HCT116 (cell line): ENCODE measurements around the gene PF4V1. TPM values are rescaled to one million over a fixed set of nuclear protein-coding genes. Genes with fewer than 3 reads are reported as not detected.
A peak's percentile ranks its signal among the peaks of the same experiment; 100 is the strongest.

Source experiments
- ATAC-seq: fragments of 200-7000 bp; cut with Tn5 transposase; 2 replicates; pipeline ENCODE4 v1.9.1; 2020; ENCODE audit warnings: mild to moderate bottlenecking, moderate library complexity
- BruUV-seq: library from RNA; stranded (reverse); fragments of 400-500 nt; replicated peaks from 2 replicates; lab custom pipeline; 2021; lab: Mats Ljungman, UMichigan
- CTCF ChIA-PET: fragments of 300-600 bp; sonication (Branson Sonifier 250); formaldehyde crosslinking; loops from one replicate; lab custom pipeline; 2021; ENCODE audit warnings: antibody characterized with exemption; lab: Charles Lee
- POLR2A ChIA-PET: fragments of 300-600, 350-600 bp; sonication (Branson Sonifier 250); formaldehyde crosslinking; loops from one replicate; lab custom pipeline; 2021; ENCODE audit warnings: antibody characterized with exemption; lab: Charles Lee
- RAD21 ChIA-PET, 2 experiments: fragments of 300-600 bp; sonication (Branson Sonifier 250); formaldehyde crosslinking; loops; one replicate each; lab custom pipeline; 2023; ENCODE audit warnings: low total read pairs in 2 of 2; ENCODE audit not compliant: uncharacterized antibody in 2 of 2, unreplicated experiment in 2 of 2, low non-redundant PET in 1 of 2; lab: Charles Lee
- DNase-seq: peaks from one replicate; pipeline ENCODE4 v3.0.0-alpha.2; 2010; ENCODE audit warnings: low read depth, low spot score
- H2AFZ ChIP-seq: fragments of 200-600 bp; shearing (Covaris generic), sonication (generic); 2 replicates; pipeline ENCODE4 v1.6.1; 2017; ENCODE audit warnings: low read depth, mixed run types, mixed read lengths, antibody characterized with exemption, low read length; ENCODE audit not compliant: poor library complexity, severe bottlenecking
- H3K27ac ChIP-seq: 2 replicates; pipeline ENCODE4 v1.5.1; 2012; ENCODE audit warnings: low read depth, low read length
- H3K27me3 ChIP-seq: fragments of 200-600 bp; sonication (generic); 2 replicates; pipeline ENCODE4 v1.6.1; 2016; ENCODE audit warnings: mixed run types, low read length, mixed read lengths; ENCODE audit not compliant: insufficient read depth
- H3K36me3 ChIP-seq, 2 experiments: fragments of 200-500 bp in 1 of 2; fragments of 200-600 bp in 1 of 2; sonication (Bioruptor generic) in 1 of 2; sonication (generic) in 1 of 2; 2 replicates each; pipeline versions ENCODE4 v1.5.1 to v1.6.1; 2014 to 2016; ENCODE audit warnings: low read length in 2 of 2, inconsistent platforms in 1 of 2, mixed read lengths in 1 of 2, mixed run types in 1 of 2; ENCODE audit not compliant: insufficient read depth in 2 of 2, control insufficient read depth in 1 of 2
- H3K4me1 ChIP-seq, 2 experiments: fragments of 200-600 bp in 1 of 2; sonication (generic) in 1 of 2; 2 replicates each; pipeline versions ENCODE4 v1.5.1 to v1.6.1; 2012 to 2017; ENCODE audit warnings: low read length in 2 of 2, inconsistent platforms in 1 of 2, mild to moderate bottlenecking in 1 of 2, mixed read lengths in 1 of 2, mixed run types in 1 of 2, moderate library complexity in 1 of 2; ENCODE audit not compliant: insufficient read depth in 2 of 2, control insufficient read depth in 1 of 2
- H3K4me2 ChIP-seq: fragments of 200-600 bp; sonication (generic); 2 replicates; pipeline ENCODE4 v1.6.1; 2017; ENCODE audit warnings: mixed run types, low read length, mixed read lengths
- H3K4me3 ChIP-seq, 2 experiments: fragments of 200-600 bp in 1 of 2; sonication (generic) in 1 of 2; replicated peaks in 1 of 2; 2 replicates each; pipeline ENCODE4 v1.5.1; 2011 to 2016; ENCODE audit warnings: low read length in 2 of 2, control low read depth in 1 of 2, low read depth in 1 of 2, mild to moderate bottlenecking in 1 of 2, mixed read lengths in 1 of 2, mixed run types in 1 of 2
- H3K79me2 ChIP-seq: fragments of 200-600 bp; sonication (generic); 2 replicates; pipeline ENCODE4 v1.6.1; 2017; ENCODE audit warnings: mild to moderate bottlenecking, mixed run types, low read length, moderate library complexity, mixed read lengths; ENCODE audit not compliant: insufficient read depth
- H3K9ac ChIP-seq: fragments of 200-600 bp; sonication (generic); 2 replicates; pipeline ENCODE4 v1.6.1; 2016; ENCODE audit warnings: low read length, mixed read lengths
- H3K9me2 ChIP-seq: fragments of 200-600 bp; sonication (generic), shearing (Covaris generic); 2 replicates; pipeline ENCODE4 v1.6.1; 2017; ENCODE audit warnings: mixed run types, mild to moderate bottlenecking, moderate library complexity; ENCODE audit not compliant: insufficient read depth
- H3K9me3 ChIP-seq, 2 experiments: fragments of 200-500 bp in 1 of 2; fragments of 200-600 bp in 1 of 2; sonication (Bioruptor generic) in 1 of 2; sonication (generic) in 1 of 2; 2 replicates each; pipeline ENCODE4 v1.6.1; 2014 to 2017; ENCODE audit warnings: low read length in 2 of 2, mixed read lengths in 2 of 2, inconsistent platforms in 1 of 2, low read depth in 1 of 2, mild to moderate bottlenecking in 1 of 2, mixed run types in 1 of 2, moderate library complexity in 1 of 2; ENCODE audit not compliant: control insufficient read depth in 1 of 2, insufficient read depth in 1 of 2
- H4K20me1 ChIP-seq: fragments of 200-600 bp; sonication (generic), shearing (Covaris generic); 2 replicates; pipeline ENCODE4 v1.6.1; 2017; ENCODE audit warnings: mixed run types, mild to moderate bottlenecking, moderate library complexity; ENCODE audit not compliant: insufficient read depth
- JUND ChIP-seq: IDR thresholded peaks from 2 replicates; pipeline ENCODE4 v1.6.1; 2012
- POLR2A ChIP-seq: IDR thresholded peaks from 2 replicates; pipeline ENCODE4 v1.7.0; 2011; ENCODE audit warnings: borderline replicate concordance; ENCODE audit not compliant: insufficient read depth, insufficient read length; ENCODE audit errors: extremely low read depth
- RAD21 ChIP-seq: IDR thresholded peaks from 2 replicates; pipeline ENCODE4 v1.6.1; 2012; ENCODE audit warnings: low read depth, mild to moderate bottlenecking
- SP1 ChIP-seq: IDR thresholded peaks from 2 replicates; pipeline ENCODE4 v1.6.1; 2012; ENCODE audit warnings: low read depth
- ZNF274 ChIP-seq: fragments of 200-500 bp; sonication (Bioruptor generic); IDR thresholded peaks from 2 replicates; pipeline ENCODE4 v1.6.1; 2014; ENCODE audit warnings: mild to moderate bottlenecking, low read depth, low read length, inconsistent platforms
- intact Hi-C: fragments of 100-400 bp; cut with micrococcal nuclease; formaldehyde crosslinking; loops from 2 replicates; pipeline ENCODE4 v1.10.0; 2022
- total RNA-seq: library from RNA; stranded (reverse); gene quantifications from one replicate; pipeline ENCODE4 v1.2.1, GENCODE V29; 2021; ENCODE audit not compliant: unreplicated experiment
- TF ChIP-seq, protein P1 (sequence below), 3 experiments: fragments of 200-600 bp in 1 of 3; sonication (generic) in 1 of 3; IDR thresholded peaks in 2 of 3; conservative IDR thresholded peaks in 1 of 3; 2 replicates each; pipeline ENCODE4 v1.5.1; 2012 to 2017; ENCODE audit warnings: low read depth in 2 of 3, low read length in 2 of 3, antibody characterized with exemption in 1 of 3, borderline replicate concordance in 1 of 3, control low read depth in 1 of 3, mild to moderate bottlenecking in 1 of 3, mixed read lengths in 1 of 3, mixed run types in 1 of 3, moderate library complexity in 1 of 3; ENCODE audit not compliant: insufficient read depth in 1 of 3

The PF4V1 gene
- total RNA-seq, 1 experiment from 2014 or later, result not detected

DNA sequence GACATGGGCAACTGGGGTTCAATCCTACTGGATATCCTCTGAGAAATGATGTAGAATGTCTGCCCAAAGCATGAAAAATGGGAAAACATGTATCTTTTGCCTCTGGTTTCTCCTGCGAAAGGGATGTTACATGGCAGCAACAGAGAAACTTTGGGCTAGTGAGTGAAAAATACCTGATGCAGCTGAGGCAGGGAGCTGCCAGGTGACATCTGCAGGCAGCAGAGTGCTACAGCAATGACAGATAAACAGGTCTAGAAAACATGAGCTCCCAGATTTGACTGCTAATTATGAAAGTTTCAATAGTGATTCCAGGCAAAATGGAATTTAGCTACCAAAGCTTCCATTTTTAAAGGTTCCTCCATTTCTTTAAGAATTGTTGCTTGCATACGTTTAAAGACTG lies 11.3 kb downstream of the PF4V1 start:
- no peak overlapping the region for H3K4me3 ChIP-seq
- ATAC-seq (peak; percentile 37), DNase-seq (no peak)
- H3K9me3 ChIP-seq, result no peaks in the 10 kb centered on the region
- peaks cover 0 to 10% of the 10 kb centered on the region in 2 experiments; a peak in 2 of 4 replicates for H3K4me1 ChIP-seq
- no peaks in the 10 kb centered on the region for H3K9me2 ChIP-seq
- H3K4me2 ChIP-seq, result no peak overlapping the region
- H3K79me2 ChIP-seq, result no peaks in the 10 kb centered on the region
- no TSS peak for BruUV-seq
- ChIA-PET CTCF (interaction anchor here (0.6 to 1.6 kb wide), 21 partner anchors 9 to 524 kb away, joined by 3 to 19 read pairs (median 5); partner anchors contain the start of gene CXCL8), RAD21 (interaction anchor here (0.6 to 1.3 kb wide), 6 partner anchors 46 to 270 kb away, joined by 3 to 4 read pairs (median 3); no protein-coding TSS in a partner anchor), POLR2A (interaction anchor here (0.8 to 1.1 kb wide), 2 partner anchors 157 to 270 kb away, joined by 3 to 4 read pairs; no protein-coding TSS in a partner anchor)
- no peaks in the 10 kb centered on the region for H3K27me3 ChIP-seq
- no peak overlapping the region for H3K27ac ChIP-seq
- H3K9ac ChIP-seq, result no peak overlapping the region
- no peaks in the 10 kb centered on the region for H4K20me1 ChIP-seq
- TF ChIP-seq, protein P1, sequence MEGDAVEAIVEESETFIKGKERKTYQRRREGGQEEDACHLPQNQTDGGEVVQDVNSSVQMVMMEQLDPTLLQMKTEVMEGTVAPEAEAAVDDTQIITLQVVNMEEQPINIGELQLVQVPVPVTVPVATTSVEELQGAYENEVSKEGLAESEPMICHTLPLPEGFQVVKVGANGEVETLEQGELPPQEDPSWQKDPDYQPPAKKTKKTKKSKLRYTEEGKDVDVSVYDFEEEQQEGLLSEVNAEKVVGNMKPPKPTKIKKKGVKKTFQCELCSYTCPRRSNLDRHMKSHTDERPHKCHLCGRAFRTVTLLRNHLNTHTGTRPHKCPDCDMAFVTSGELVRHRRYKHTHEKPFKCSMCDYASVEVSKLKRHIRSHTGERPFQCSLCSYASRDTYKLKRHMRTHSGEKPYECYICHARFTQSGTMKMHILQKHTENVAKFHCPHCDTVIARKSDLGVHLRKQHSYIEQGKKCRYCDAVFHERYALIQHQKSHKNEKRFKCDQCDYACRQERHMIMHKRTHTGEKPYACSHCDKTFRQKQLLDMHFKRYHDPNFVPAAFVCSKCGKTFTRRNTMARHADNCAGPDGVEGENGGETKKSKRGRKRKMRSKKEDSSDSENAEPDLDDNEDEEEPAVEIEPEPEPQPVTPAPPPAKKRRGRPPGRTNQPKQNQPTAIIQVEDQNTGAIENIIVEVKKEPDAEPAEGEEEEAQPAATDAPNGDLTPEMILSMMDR (IDR thresholded peaks at IDR 0.05 in 2 of 3, conservative IDR thresholded peaks at IDR 0.05 in 1 of 3; ENCODE audit: borderline replicate concordance in 1 of 3, insufficient read depth in 1 of 3, low read depth in 2 of 3, low read length in 2 of 3), result peak; percentile 47 to 71 (median 70); a peak in 5 of 6 replicates
- peak; percentile 66 for TF ChIP-seq RAD21
- no peak for TF ChIP-seq POLR2A
- peak overlapping the region; percentile 81 for H2AFZ ChIP-seq
- no peaks in the 10 kb centered on the region for H3K36me3 ChIP-seq
- intact Hi-C loops, result loop anchor here (1.0 to 10.0 kb wide), 3 partner anchors 135 to 520 kb away; no protein-coding TSS in a partner anchor

DNA sequence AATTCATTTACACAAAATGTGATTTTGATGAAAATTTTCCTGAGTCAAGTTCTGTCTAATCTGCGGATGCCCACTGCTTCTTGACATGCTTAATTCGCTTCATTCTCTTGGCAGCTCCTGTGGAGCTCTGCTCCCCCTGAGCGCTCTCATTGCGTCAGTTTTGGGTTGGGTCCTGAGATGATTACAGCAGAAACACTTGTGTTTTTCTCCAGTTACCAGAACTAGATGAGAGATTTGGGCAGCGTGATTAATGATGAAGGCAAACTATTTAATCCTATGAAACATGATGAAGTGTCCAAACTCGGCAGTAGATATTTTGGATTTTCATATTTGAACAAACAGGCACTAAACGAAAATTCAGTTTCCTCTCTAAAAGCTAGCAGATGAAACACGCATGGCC lies 11.9 kb downstream of the PF4V1 start:
- H2AFZ ChIP-seq, result peak overlapping the region; percentile 81
- no peaks in the 10 kb centered on the region for H3K36me3 ChIP-seq
- H3K9me2 ChIP-seq, result no peaks in the 10 kb centered on the region
- ChIA-PET POLR2A (interaction anchor here (0.8 to 1.1 kb wide), 2 partner anchors 157 to 269 kb away, joined by 3 to 4 read pairs; no protein-coding TSS in a partner anchor), RAD21 (interaction anchor here in 1 of 2 experiments (0.6 to 1.3 kb wide), 5 partner anchors 46 to 270 kb away, joined by 3 to 4 read pairs (median 3); no protein-coding TSS in a partner anchor), CTCF (interaction anchor here (0.6 to 1.6 kb wide), 20 partner anchors 9 to 524 kb away, joined by 3 to 19 read pairs (median 5); partner anchors contain the start of gene CXCL8)
- DNase-seq (no peak), ATAC-seq (no peak)
- peaks cover 0 to 13% of the 10 kb centered on the region in 2 experiments; a peak in 3 of 4 replicates for H3K4me1 ChIP-seq
- intact Hi-C loops, result loop anchor here (1.0 to 10.0 kb wide), 3 partner anchors 136 to 520 kb away; no protein-coding TSS in a partner anchor
- H3K79me2 ChIP-seq, result no peaks in the 10 kb centered on the region
- no peaks in the 10 kb centered on the region for H3K27me3 ChIP-seq
- H3K4me3 ChIP-seq, result no peak overlapping the region
- H3K4me2 ChIP-seq, result no peak overlapping the region
- TF ChIP-seq SP1, result no peak
- TF ChIP-seq, protein P1 (IDR thresholded peaks at IDR 0.05 in 2 of 3, conservative IDR thresholded peaks at IDR 0.05 in 1 of 3; ENCODE audit: borderline replicate concordance in 1 of 3, insufficient read depth in 1 of 3, low read depth in 2 of 3, low read length in 2 of 3), result no peak
- TF ChIP-seq ZNF274, result no peak
- TF ChIP-seq POLR2A, result no peak
- no peak for TF ChIP-seq JUND
- no peak overlapping the region for H3K27ac ChIP-seq
- H3K9ac ChIP-seq, result no peak overlapping the region
- no TSS peak for BruUV-seq
- no peaks in the 10 kb centered on the region for H4K20me1 ChIP-seq
- H3K9me3 ChIP-seq, result no peaks in the 10 kb centered on the region
